DMS 273 (cell line): Measurements from ENCODE around the gene GNAO1.

Source experiments
- DNase-seq: peaks from one replicate; lab custom pipeline; 2025; ENCODE audit not compliant: unreplicated experiment; lab: John Stamatoyannopoulos, UW

Gene GNAO1

DNA sequence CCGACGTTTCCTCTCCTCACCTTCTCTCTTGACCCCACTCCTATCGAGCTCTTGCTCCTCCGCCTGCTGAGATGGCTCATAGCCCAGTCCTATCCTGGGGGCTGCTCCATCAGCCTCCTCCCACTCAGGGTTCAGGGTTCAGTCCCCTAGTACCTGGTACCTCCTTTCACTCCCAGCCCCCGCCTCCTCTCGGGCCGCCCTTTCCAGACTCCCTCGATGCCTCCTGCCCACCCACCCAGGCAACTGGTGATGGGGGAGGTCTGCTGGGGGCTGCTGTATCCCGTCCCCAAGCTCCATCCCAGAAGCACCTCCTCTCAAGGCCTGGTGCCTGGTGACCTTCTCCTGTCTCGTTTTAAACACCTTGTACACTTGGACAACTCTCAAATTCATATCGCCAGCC lies 140.1 kb downstream of the GNAO1 start:
- DNase-seq = no peak

DNA sequence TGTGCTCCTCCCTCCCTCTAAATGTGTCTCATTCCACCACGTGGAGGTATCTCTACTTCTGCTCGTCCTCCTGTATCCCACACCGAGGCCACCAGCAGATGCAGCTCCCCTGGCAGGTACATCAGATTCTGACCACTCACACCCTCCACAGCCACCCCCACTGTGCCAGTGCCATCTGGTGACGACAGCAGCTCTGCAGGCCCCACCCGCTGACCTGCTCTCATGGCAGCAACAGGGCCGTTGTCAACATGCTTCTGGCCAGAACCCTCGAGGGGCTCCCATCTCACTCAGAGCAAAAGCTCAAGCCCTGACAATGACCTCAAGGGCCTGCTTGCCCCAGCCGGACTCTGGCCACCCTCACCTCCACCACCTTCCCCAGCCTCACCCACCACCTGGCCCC lies 140.6 kb downstream of the GNAO1 start:
- DNase-seq = peak; percentile 39

DNA sequence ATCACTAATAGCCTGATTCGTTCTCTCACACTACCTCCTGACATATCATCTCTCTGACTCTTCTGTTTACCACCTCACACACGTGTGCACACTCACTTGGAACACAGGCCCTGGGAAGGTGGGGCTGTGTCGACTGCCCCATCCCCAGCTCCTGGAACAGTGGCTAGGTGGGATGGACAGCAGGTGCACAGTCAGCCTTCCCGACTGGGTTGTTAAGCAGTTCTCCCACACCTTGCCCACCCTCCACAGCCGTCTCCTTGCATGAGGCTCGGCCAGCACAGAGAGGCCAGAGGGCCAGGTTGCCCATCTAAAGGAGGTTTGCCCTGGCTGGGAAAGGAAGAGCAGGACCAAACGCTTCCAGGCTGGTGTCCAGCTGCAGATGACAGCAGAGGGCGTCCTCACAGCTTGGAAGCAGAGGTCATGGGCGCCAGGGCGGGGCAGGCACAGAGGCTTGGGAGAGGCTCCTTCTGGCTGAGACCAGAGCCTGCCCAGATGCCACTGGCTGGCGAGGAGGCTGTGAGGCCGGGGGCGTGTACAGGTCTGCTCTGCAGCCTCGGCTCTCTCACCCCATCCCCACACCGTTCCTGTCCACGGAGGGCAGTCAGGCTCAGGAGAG lies 141.3 kb downstream of the GNAO1 start:
- peak; percentile 30 for DNase-seq

DNA sequence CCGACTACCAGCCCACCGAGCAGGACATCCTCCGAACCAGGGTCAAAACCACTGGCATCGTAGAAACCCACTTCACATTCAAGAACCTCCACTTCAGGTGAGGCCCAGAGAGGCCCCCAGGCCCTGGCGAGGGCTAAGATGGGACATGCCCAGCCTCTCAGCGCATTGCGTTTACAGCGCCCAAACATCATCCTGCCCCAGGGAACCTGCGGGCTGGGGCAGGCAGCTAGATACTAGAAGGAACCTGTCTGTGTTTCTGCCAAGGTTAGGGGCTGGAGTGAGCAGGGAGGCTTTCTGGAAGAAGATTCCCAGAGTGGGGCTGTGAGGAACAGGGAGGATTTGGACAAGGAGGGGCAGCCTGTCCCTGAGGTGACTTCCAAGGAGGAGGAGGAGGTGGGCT lies 143.5 kb downstream of the GNAO1 start:
- DNase-seq = no peak

DNA sequence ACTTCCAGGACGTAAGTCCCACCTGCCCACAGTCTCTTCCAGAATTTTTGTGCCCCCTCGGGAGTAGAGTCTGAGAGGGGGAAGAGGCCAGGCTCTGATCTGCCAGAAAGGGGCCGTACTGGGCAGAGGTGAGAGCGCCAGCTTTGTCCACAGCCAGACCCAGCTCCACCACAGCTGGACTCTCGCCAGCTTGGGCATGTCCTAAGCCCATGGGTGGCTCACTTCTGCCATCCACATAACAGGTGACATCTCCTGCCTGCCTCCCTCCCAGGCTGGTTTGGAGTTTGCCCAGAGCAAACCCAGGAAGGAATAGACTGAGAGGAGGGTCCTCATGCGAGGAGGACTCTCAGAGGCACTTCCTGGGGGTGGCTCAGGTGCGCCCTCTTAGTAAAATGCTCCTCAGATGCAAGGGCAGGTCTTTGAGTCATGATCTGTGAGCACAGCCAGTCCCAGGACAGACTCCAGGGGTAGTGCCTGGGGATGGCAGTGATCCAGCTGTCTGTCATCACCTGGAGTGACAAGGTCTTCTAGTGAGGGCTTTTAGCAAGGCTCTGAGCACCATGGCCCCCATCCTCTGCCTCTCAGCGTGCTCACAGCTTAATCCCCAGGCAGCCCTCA lies 144.9 kb downstream of the GNAO1 start:
- DNase-seq = no peak

DNA sequence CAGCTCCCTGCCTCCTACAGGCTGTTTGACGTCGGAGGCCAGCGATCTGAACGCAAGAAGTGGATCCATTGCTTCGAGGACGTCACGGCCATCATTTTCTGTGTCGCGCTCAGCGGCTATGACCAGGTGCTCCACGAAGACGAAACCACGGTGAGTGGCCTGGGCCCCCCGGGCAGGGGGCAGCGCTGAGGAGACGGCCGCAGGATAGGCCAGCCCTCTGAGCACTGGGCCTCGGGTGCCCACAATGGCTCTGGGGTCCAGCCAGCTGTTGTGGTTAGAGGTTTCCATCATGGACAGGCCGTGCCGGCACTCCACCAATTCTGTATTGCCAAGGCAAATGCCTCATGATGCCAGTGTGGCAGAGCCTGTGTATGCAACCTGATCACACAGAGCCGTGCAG lies 145.4 kb downstream of the GNAO1 start:
- DNase-seq = no peak

DNA sequence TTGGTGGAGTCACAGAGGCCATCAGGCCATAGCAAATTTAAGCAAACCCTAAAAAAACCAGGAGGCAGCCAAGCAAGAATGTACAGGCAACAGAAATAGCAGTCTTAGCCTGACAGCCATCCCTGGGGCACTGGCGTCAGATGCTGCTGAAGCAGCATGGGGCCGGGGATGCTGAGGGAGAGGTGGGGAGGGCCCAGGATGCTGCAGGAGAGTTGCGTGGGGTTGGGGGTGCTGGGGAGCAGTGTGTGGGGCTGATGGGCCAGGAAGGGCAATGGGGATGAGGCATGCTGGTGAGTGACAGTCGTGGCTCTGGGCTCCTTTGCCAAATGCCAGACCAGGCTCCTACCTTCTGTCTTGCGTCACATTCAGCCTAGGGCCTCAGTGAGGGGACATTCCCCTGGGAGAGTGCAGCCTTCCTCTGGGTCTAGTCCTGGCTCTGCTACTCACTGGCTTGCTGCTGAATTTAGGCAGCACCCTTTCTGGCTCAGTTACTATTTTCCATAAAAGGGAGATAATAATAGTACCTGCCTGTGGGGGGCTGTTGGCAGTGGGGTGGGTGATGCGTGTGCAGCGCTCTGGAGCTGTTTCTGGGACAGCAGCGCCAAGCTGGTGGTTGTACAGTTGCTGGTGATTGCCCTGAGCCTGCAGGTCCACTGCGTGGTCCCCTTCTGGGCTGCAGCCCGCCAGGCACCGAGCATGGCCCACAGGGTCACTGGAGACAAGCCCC lies 146.0 kb downstream of the GNAO1 start:
- DNase-seq = no peak

DNA sequence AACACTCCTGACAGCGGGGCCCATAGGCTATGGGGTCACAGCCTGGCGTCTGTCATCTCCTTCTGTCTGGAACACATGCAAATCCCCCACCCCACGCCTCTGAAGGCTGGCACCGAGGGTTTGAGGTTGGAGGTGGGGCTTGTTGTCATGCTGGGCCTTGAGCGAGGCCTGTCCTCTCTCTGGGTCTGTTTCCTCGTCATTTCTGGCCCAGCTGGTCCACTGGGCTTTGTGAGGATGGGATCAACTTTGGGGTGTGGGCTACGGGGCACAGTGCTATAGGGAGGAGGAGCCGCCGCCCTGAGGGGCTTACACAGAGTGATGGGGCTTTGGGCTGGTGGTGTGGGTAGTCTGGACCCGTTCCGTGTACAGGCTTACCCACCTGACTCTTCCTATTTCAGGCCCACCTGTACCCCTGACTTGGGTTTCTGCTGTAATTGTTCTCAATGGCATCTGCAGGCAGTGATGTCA lies 146.6 kb downstream of the GNAO1 start:
- no peak for DNase-seq

DNA sequence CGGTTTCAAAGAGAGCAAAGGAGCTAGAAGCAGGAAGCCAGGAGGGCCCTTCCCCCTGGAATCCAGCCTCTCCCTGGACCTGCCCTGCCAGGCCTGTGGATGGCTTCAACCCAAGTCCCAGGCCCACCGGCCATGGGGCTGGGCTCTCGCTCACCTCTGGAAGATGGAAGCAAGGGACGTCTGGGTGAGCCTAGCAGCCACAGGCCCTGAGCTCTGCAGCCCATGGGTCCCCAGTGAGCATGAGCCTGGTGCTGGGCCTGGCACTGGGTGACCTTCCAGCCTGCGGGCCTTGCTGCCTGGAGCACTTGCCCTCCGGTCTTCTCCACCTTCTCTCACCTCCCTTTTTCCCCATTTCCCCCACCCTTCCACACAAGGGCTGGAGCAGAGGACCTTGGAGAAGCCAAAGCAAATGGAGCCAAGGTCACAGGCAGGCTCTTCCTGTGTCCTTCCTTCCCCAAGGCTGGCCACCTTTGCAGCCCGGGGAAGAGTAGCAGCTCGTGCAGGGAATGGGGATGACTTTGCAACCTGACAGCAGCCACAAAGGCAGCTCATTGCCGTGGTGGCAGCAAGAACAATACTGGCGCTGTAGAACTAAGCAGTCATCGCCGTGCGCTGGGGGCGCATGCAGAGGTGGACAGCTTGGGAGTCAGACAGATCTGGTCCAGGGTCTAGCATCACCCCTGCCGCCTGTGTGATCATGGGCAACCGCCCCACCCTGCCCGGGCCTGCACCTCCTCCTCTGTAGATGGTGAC lies 147.5 kb downstream of the GNAO1 start:
- no peak for DNase-seq

DNA sequence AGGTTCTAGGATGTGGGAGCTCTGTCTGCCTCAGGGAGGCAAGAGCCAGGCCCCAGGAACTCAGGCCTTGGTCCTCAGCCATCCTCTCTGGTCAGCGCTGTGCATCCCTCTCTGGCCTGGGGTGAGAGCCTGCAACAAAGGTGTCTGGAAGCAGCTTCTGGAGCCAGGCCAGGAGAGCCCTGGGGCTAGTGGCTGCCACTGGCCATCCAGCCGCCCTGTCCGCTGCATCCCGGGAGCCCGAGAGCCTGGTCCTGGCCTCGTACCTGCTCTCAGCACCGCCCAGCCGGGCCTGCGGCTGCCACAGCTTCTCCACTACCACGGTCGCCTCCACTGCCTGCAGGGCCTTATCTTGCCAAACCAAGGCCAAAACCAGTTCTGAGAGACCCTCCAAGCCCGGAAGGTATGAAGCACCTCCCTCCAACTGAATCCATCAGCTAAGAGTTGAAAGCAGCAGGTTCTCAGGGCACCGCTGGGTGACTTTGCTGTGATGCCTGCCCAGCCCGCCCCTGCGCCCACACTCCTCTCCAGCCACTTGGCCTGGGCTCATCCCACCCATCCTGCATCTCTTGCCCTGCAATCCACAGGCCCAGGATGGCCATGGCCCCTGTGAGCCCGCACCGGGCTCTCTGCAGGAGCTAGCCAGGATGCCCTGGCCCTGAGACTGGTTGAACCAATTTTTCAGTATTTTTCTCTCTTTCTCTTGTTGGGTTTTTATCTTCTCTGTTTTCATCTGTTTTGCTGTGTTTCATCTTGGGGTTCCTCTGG lies 148.3 kb downstream of the GNAO1 start:
- no peak for DNase-seq

DNA sequence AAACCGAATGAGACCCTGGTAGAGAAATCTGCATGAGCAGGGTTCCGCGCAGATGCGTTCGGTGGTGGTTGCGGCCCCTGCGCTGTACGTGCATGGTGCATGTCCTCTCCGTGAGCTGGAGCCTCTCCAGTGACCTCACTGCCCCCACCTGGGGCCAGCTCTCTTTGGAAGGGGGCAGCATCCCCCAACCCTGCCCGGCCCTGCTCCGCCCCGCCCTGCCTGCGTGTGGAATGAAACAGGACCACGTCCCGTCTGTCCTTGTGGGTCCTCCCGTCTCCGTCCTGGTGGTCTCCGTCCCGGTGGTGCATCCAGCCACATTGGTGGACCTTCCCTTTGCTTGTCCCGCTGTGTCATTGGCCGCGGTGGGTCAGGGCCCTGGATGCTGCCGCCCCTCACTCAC lies 149.1 kb downstream of the GNAO1 start:
- no peak for DNase-seq

DNA sequence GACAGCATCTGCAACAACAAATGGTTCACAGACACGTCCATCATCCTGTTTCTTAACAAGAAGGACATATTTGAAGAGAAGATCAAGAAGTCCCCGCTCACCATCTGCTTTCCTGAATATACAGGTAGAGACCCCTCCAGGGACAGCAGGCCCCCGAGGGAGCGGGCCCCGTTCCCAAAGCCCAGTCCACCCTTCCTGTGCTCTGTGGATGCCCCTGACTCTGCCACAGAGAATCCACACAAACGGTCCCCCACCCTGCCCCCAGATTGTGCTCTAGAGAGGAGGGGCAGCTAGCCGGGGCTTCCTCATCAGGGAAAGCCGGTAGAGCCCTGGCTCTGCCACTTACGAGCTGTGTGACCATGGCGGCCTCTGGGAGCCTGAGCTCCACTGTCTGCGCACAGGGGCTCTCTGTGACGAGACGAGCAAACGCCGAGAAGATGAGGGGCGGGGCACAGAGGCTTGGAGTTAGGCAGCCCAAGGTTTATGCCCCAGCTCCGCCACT lies 149.6 kb downstream of the GNAO1 start:
- no peak for DNase-seq

DNA sequence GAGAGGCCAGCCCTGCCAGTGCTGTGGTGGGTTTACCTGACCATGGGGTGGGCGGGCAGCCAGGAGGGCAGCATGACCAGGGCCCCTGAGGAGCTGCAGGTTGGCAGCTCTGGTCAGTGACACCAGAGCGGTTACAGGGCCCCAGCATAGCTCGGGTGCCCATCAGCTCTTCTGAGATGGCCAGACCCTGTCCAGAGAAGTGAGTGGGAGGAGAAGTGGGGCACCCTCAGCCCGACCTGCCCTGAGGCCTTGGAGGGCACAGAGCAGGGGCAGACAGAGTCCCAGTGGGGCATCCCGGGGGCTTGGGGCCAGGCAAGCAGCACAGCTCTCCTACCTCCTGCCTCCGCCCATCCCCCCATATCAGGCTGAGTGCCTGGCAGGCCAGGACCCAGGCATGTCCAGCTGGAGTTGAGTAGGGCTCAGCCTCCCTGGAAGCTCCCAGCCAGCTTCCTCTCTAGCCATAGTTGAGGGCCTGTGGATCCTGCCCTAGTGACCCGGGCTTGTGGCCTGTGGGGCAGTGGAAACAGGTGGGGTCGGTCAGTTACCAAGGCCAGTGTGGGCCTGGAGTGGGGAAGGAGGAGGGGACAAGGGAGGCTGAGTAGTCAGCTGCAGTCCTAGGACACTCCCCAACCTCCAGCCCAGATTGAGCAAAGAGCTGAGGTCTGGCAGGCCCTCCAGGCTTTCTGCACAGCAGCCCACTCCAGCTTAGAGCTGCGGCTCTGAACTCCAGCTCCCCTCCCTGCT lies 150.5 kb downstream of the GNAO1 start:
- no peak for DNase-seq

DNA sequence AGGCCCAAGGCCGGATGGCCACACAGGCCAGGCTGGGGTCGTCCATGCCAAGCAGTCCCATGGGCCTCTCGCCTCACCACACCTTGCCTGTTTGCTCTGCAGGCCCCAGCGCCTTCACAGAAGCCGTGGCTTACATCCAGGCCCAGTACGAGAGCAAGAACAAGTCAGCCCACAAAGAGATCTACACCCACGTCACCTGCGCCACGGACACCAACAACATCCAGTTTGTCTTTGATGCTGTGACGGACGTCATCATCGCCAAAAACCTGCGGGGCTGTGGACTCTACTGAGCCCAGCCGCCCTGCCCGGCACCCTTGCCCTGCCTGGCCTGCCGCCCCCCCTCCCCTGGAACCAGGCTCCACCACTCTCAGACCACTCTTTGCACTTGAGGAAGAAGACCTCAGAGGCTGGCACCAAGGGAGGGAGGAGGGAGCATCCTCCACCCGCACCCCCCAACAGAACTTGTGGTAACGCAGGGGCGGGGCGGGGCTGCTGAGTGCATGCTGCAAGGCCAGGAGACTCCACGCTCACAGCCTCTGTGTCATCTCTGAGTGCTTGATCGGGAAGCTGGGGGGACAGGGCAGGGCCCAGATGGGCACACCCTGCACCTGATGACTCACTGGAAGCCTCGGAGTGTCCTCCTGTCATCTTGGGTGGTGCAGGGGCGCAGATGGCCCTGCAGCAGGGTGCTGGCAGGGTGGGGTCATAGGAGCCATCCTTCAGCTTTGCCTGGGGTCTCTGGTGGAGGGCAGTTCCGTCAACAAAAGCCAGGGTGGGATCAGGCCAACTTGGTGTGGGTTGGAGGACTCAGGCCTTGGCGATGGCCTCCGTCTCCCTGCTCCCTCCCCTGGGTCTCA lies 152.6 kb downstream of the GNAO1 start:
- DNase-seq = no peak

DNA sequence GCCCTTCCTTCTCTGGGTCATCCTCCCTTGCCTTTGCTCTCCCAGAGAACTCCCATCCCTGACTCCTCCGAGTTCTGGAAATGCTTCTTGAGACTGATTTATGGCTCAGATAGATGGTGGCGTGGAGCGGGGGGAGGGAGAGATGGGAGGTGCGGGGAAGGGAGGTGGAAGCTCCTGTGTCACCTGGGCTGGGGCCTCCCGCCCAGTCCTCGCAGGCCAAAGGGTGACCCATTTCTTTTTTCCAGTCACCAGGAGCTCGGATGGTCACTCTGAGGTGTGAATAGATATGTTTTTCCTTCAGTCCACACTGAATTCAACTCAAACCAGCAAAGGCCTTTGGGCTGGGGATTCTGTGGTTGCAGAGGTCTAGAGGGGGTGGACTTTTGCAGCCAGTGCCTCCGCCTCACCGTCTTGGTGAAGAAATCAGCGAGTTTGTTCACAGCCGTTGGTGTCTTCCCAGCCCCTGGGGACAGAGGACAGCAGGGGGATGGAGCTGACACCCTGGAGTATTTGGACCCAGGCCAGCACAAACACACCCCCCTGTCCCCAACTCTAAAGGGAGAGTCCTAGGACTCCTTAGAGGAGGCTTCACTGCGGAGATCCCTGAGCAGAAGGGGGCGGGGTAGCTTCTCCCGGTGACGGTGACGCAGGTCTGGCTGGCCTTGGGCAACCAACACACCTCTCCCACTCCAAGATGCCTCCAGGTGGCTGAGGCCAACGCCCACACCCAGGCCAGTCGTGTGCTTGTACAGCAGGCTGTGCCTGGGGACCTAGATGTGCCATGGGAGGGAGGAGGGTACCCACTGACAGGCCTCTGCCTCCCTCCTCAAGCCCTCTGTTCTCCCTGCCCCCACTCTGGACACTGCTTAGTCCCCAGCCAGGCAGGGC lies 153.5 kb downstream of the GNAO1 start:
- no peak for DNase-seq

DNA sequence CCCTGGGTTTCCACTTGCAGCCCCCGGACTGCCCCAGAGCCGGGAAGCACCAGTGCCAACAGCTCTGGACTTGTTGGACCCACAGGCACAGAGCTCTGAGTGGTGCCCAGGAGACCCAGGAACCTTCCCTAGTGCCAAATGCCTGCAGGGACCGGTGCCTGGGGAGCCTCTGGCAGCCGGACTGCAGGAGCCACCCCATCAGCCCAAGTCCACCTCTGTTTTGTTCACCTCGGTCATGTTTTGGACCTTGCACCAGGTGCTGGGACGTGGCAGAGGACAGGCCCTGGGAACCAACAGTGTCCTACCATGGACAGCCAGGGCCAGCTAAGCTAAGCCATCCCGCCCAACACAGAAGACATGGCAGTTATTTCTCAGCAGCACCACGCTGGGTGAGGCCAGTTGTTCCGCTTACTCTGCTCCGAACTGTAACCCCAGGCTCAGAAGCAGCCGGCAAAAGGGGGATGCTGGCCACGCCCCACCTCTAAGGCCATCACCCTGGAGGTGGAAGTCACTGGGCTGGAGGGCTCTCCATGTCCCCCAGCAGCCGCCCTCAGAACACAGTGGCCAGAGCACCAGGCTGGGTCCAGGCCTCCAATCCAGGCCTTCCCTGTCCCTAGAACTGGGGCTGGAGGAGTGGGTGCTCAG lies 154.2 kb downstream of the GNAO1 start:
- no peak for DNase-seq

DNA sequence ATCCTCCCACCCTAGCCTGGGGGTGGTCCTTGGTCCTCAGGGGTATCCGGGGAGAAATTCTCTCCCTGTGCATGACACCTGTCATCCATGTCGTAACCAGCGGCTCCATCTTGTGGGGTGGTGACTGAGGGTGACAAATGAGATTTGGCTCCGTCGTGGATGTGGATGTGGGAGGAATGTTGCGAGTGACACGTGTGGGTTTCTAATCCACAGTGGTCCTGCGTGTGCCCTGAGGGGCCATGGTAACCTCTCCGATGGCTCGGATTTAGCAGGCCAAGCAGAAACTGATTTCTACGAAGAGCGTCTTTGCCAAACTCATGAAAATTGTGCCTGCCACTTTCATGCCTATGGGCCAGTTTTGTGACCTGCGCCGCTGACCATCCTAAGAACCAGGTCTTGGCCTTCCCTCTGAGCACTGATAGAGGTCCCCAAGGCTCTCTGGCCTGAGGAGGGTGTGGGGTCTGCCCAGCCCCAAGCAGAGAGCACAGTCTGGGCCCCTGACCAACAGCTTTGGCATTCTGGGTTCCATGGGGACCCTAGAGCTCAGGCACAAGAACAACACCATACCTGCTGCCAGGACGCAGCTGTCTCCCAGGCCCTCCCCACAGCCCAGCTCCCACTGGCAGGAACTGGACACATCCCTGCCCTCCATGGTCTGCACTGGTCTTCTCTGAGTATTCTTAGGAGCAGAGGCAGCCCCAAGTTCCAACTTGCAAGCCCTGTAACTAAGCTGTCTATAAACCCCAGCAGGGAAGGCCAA lies 155.0 kb downstream of the GNAO1 start:
- no peak for DNase-seq
